ENCODE results near the gene STK11.
"Not testable (repeated sequence)": the region's sequence is repeated elsewhere in the genome, so short reads cannot be mapped to it uniquely, and the experiment has no call there.

Gene STK11

DNA sequence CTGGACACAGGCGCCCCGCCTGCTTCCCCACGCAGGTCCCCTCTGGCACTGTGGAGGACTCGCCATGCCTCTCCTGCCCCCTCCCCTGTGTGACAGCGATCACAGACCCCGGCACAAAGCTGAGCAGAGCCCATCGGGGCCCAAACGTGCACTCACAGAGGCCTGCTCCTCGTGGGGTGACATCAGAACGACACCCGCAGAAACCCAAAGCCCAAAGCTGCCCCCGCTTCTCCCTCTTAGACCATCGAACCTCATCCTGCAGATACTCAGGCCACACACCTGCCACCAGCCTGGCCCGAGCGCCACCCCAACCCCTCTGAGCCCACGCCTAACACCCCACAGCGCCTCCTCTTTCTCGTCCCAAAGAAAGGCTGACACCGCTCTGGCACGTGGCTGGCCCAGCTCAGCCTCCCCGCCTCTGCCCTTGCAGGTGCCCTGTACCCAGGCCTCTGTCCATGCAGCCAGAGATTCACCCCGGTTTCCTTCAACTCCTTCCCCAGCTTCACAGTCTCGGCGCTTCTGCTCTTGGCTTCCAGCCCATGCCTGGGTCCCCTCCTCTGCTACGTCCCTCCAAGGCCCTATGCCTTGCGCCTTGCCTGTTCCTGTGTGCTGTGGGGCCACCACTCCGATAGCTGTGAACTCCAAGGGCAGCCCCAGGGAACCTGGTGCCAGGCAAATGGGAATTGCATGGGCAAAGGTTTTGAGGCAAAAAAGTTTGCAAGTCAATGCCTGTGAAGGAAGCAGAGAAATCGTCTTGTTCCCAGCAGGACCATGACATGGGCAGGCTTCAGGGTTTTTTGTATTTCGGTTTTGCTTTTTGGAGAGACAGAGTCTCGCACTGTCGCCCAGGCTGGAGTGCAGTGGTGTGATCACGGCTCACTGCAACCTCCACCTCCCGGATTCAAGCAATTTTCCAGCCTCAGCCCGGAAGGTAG, 33.1 kb downstream of the STK11 start:
- DNase-seq: no peak

DNA sequence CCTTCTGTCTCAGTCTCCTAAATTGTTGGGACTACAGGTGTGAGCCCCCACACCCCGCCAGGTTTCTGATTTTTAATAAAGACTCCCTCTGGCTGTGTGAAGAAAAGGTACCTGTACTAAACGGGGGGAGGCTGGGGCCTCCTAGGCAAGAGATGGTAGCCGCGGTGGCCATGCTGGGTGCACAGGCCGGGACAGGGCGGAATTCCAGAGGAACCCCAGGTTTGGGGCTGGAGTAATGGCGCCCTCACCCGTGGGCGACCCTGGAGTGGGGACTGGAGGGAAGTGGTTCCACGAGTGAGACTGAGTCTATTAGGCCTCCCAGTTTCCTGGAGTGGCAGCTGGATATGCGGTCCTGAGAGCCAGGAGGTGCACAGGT, 33.8 kb downstream of the STK11 start:
- DNase-seq: no peak

DNA sequence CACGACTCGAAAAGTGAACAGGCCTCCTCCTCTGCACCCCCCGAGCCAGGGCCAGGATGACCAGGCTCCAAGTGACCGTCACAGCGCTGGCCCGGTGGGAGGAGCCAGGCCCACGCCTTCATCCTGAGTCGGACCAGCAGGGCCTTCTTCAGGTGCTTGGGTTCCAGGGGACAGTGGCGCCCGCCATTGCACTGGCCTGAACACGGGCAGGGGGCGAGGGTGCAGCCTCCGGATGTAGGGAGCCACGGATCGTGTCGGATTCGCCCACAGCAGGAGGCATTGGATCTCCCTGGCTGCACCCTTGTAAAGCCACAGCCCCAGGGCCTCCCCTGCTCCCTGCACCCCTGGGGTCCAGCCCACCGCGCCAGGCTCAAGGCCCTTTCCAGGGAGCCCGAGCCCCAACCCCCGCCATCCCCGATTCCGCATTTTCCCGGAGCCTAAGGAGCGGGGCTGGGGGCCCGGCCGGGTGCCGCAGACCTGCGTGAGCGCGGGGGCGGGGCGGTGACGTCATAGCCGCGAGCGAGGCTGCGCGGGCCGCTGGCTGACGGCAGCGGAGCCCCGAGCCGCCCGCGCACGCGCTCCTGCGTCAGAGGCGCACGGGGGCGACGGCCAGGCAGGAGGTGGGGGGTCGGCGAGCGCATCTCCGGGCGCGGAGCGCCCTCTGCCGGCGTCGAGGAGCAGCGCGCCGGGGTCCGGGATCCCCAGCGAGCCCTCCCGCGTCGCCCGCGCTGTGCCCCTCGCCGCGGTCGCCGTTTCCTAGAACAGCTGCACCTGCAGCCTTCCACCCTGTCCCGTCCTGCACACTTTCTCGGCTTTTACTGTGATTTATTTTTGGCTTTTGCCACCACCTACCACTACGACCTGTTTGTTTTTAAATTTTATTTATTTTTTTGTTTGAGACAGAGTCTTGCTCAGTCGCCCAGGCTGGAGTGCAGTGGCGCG, 34.5 kb downstream of the STK11 start:
- peak; percentile 94 for DNase-seq

DNA sequence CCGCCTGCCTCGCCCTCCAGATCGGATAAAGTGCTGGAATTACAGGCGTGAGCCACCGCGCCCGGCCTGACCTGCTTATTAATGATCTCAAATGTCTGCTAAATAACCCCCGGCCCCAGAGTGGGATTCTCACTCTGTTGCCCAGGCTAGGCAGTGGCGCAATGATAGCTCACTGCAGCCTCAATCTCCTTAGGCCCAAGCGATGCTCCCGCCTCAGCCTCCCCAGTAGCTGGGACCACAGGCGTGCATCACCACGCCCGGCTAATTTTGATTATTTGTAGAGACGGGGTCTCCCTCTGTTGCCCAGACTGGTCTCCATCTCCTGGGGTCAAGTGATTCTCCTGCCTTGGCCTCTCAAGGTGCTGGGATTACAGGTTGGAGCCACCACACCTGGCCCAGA, 35.3 kb downstream of the STK11 start:
- no peak for DNase-seq

DNA sequence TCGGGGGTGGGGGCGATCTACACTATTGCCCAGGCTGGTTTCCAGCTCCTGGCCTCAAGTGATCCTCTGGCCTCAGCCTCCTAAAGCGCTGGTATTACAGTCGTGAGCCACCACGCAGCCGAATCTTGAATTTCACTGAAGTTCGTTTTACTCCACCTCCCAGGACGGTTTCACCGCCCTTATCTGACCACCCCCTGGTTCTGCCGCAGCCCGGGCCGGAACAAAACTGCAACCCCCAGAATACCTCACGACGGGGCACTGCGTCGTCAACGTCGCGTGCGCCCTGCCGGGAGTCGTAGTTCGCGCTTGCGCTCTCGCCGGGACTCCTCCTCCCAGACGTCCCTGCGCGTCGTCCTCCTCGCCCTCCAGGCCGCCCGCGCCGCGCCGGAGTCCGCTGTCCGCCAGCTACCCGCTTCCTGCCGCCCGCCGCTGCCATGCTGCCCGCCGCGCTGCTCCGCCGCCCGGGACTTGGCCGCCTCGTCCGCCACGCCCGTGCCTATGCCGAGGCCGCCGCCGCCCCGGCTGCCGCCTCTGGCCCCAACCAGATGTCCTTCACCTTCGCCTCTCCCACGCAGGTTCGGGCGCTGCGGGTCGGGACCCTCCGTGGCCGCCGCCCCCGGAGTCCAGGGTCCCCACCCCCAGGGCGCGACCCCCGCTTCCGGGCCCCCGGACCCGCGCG, 36.0 kb downstream of the STK11 start, which contains the start of gene ATP5F1D:
ATP5F1D (plus strand) TSS at position 335 of the 679 bp plus-strand sequence; CDS start at position 435, 100 bp downstream.
- DNase-seq: peak; percentile 95

DNA sequence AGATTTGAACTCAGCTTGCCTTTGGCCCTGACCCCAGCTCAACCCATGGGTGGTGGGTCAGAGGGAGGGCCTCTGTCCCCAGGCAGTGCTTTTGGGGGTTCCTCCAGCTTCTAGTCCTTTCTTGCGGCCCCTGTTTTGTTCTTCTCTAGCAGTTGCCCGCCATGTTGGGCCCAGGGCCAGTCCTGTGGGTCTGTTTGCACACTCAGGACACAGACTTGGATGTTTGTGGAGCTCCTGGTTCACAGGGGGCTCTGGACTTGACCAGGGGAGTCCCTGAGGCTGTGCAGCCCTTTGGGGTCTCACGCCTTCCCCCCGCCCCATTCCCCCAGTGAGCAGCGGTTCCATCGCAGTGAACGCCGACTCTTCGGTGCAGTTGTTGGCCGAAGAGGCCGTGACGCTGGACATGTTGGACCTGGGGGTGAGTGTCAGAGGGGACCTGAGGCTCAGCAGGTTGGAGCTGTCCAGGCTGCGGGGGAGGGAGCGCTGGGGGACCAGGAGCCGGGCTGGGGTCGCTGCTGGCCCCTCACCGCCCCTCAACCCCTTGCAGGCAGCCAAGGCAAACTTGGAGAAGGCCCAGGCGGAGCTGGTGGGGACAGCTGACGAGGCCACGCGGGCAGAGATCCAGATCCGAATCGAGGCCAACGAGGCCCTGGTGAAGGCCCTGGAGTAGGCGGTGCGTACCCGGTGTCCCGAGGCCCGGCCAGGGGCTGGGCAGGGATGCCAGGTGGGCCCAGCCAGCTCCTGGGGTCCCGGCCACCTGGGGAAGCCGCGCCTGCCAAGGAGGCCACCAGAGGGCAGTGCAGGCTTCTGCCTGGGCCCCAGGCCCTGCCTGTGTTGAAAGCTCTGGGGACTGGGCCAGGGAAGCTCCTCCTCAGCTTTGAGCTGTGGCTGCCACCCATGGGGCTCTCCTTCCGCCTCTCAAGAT, 38.5 kb downstream of the STK11 start:
- DNase-seq: peak; percentile 88

DNA sequence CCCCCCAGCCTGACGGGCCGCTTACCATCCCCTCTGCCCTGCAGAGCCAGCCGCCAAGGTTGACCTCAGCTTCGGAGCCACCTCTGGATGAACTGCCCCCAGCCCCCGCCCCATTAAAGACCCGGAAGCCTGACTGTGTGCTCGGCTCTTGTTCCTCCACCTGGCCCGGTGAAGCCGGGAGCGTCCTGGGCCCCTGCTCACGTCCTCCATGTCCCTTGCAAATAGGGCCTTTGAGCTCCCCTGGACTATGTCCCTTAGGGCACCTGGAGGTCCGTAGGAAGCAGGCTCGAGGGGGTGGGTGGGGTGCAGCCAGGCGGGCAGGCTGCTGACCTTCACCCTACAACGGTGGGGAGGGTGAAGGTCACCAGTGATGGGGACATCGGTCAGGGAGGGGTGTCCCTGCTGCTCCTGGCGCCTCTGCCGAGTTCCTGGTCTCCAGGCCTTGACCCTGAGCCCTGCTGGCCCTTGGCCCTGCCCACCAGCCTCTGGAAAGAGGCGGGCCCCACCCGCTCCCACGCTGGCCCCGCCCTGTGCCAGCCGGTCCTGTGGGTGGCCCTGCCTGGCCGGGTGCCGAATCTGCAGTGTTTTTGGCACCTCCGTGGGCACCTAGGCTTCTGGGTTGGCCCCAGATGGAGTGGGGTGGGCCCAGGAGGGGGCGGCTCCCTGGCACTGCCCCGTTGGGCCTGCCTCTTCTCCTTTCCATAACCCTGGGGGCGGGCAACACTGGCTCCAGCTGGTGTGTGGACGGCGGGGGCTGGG, 39.3 kb downstream of the STK11 start:
- DNase-seq: no peak

DNA sequence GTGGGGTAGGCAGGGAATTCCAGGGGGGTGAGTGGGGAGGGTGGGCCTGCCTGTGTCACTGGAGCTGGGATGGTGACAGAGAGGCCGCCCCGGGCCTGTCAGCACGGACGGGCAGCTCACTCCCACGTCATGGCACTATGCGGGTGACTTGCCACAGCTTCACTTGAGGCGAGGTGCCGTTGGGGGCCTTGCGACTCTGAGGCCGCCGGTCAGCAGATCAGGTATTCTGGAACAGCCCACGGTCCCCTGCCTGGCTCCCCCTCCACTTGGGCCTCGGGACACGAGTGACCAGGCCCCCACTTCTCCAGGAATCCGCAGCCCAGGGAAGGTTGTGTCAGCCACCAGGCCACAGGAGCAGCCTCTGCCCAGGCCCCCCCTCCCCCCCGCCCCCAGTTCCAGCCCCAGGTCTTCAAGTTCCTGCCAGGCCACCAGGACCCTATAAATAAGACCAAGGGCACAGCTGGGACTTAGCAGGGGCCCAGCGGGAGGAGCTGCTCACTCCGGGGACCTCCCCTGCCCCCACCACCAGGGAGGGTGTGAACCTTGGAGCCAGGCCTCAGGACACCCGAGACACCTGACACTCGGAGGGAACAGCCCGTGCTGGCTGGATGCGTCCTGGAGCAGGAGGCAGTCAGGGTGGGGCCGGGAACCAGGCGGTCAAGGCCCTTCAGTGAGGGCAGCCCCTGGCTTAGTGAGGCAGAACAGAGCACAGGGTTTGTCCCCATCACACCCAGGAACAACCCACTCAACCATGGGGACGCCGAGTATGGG, 40.1 kb downstream of the STK11 start:
- DNase-seq: no peak

DNA sequence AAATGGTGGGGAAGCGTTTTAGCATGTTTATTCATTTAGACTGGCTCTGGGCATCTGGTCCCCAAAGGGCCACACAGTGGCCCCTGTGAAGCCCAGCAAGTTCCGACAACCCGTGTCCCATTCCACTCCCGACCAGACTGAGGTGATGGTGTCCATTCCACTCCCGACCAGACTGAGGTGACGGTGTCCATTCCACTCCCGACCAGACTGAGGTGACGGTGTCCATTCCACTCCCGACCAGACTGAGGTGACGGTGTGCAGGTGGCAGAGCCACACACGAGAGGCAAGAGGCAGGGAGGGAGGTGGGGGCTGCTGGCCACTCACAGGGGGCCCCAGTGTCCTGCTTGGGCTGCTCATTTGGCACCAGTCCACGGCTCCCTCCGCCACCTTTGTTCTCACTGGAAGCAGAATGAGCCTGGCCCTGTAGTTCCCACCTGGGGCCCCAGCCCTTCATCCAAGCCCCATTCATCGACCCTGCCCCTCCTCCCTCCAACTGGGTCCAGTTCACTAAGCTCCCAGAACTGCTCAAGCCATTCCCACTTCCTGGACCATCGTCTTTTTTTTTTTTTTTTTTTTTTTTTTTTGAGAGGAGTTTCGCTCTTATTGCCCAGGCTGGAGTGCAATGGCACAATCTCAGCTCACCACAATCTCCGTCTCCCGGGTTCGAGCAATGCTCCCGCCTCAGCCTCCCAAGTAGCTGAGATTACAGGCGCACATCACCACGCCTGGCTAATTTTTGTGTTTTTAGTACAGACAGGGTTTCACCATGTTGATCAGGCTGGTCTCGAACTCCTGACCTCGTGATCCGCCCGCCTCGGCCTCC, 40.9 kb downstream of the STK11 start:
- not testable (repeated sequence) for DNase-seq

DNA sequence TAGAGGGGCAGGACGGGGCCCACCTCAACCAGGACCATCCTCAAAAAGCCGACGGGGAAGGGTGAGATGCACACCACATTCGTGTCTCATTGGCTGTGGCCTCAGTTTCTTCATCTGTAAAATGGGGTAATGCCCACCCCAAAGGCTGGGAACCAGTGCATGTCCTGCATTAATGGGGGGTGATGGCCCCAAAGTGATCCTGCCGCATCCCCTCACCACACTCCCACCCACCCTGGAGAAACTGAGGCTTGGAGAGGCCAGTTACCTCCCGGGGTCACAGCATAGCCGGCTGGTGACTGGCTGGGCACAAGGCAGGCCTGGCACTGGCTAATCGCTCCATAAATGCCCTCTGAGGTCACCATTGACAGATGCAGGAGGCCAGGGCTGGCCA, 42.2 kb downstream of the STK11 start:
- no peak for DNase-seq

DNA sequence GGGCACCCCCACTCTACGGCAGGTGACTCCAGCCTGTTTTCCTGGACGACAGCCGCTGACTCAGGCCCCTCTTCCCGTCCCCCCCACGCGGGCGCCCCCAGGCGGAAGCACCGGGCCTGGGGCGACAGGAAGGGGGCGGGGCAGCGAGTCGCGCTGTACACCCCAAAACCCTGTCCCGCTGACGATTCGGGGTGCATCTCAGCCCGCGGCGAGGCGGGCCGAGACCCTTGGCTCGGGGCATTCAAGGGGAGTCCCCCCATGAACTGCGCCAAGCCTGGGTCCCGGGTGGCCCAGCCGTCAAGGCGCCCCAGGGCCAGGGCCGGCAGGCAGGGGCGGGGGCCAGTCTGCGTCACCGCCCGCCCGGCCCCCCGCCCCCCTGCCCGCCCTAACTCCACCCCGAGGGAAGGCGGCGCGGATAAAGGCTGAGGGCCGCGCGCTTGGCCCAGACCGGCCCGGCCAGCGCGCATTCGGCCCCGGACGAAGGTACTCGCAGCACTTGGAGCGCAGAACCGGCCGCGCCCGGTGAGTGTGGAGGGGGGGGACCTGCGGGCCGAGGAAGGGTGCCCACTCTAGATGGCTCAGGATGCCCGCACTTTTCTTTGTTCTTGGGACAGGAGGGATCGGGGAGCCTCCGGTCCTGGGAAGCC, 42.7 kb downstream of the STK11 start, which contains the start of gene MIDN:
MIDN (plus strand) TSS at position 445 of the 647 bp plus-strand sequence. CDS start 1,714 bp downstream, outside the sequence.
- DNase-seq: peak; percentile 74

DNA sequence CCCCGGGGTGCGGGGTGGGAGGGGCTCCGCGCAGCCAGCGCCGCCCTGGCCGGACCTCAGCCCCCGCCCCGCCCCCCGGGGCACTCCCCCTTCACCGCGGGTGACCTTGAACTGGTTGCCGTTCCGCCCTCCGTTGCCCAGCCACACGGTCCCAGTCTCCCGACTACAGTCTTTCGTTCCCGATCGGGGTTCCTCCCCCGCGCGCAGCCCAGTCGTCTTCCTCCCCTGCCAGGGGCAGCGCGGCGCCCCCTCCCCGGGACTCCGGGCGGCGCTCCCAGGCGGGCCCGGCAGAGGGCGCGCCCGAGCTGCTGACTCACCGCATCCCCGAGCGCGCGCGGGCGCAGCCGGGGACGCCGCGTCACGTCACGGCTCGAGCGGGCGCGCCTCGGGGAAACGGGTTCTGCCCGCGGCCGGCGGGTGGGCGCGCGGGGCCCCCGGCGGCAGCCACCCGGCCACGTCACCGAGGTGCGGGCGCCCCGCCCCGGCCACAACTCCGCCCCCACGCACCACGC, 43.3 kb downstream of the STK11 start:
- DNase-seq: peak; percentile 84

DNA sequence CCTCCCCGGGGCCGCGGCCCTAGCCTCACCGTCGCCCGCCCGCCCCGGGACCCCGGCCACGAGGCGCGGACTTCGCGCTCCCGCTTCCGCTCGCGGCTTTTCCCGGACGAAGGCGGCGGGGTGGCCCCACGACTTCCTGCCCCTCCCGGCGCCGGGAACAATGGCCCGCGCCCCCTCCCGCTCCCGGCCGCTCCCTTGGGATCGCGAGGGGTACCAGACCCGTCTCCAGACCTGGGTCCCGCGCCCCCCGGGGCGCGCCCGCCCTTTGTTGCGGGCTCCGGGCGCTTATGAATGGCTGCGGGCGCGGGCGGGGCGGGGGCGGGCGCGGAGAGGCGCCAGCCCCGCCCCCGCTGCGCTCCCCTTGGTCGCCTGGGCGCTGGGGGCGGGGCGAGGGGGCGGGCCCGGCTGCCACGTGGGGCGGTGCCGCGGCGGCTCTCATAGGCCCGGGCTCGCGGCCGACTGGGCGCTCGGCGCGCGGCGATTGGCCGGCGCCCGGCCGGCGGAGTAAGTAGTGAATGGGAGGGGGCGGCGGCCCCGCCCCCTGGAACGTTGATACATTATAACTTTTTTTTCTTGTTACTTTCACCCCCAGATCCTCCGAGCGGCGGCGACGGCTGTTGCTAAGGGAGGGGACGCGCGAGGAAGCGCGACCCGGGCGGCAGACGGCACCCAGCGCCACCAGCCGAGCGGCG, 43.9 kb downstream of the STK11 start:
- DNase-seq: peak; percentile 94

DNA sequence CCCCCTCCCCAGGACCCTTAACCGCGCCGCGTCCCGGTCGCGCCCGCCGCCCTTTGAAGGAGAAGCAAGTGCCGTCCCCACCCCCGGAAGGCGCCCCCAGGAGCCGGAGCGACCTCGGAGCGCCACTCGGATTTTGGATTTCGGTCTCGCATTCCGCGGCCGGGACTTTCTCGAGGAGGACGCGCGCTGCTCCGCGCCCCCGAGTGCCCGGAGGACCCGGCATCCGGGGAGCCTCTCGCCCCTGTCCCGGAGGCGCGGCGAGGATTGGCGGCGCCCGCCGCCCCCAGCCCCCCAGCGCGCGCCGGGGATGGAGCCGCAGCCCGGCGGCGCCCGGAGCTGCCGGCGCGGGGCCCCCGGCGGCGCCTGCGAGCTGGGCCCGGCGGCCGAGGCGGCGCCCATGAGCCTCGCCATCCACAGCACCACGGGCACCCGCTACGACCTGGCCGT, 44.4 kb downstream of the STK11 start:
- no peak for DNase-seq

DNA sequence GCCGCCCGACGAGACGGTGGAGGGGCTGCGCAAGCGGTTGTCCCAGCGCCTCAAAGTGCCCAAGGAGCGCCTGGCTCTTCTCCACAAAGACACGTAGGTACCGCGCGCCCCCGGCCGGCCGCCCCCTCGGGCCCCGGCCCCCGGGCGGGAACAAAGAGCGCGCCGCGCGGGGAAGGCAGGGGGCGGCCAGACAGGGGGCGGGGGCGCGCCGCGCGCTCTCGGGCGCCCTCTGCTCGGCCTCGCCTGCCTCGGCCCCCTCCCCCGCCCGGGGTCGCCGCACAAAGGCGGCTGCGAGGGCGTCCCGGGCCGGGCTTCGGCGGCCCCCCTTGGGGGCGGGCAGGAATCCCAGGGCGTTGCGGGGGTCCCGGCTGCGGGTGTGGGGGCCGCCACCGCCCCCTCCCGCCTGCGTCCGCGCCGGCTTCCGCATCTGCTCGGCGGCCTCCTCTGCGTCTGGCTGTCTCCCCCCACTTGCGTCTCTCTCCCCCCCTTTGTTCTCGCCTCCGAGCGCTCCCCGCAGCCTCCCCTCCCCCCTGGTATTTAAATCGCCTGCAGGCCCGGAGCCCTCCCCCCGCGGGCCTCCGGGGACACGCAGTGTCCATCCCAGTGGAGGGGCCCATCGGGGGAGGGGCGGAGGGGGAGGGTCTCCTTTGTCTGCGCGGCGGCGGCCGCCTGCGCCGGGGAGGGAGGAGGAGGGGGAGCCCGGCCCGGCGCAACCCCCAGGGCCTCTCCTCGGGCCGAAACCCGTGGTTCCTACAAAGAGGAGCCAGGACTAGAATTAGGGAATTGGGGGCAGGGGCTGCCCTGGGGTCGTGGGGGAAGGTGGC, 45.1 kb downstream of the STK11 start:
- DNase-seq: peak; percentile 53

DNA sequence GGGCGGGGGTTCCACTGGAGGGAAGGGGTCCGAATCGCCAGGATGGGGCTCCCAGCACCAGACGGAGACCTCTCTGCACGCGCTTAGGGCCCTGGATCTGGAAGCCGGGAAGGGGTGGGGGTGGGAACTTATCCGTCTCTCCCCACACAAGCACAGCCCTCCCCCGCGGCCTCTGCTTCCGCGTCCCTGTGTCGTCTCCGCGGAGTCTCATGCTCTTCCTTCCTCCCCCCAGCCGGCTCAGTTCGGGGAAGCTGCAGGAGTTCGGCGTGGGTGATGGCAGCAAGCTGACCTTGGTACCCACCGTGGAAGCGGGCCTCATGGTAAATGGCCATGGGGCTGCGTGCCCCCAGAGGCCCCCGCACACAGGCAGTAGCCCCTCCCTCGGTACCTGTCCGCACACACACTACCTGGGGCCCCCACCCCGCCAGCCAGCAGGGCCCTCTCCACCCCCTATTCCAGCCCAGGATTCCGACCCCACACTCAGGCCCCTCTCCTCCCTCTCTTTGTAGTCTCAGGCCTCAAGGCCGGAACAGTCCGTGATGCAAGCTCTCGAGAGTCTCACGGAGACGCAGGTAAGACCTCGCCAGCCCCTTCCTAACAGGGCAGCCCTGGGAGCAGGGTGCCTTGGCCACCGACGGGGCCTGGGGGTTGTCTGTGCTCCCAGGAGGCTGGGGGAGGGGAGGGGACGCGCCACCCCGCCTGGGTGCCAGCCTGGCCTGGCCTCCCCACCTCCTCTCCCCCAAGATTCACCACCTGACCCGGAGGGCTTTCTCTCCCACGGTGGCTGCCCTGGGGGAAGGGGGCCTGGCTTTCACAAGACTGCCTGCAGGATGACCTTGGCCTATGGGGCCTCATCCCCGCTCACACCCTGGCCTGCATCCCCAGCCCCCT, 46.0 kb downstream of the STK11 start:
- DNase-seq: peak; percentile 80

Data from activated CD4-positive, alpha-beta T cell treated with anti-CD3 and anti-CD28 coated beads for 48 hours (primary cell).